NCI-H2196 treated with DMSO at 0.1 percent for 48 hours (cell line): ENCODE data around the gene SPPL3.

Experiments used
- DNase-seq: peaks from one replicate; lab custom pipeline; 2025; ENCODE audit not compliant: unreplicated experiment; lab: John Stamatoyannopoulos, UW

SPPL3 gene

GRCh38 chr12:120790114-120790513 lies 114.0 kb downstream of the SPPL3 start:
- DNase-seq: no peak

DNA sequence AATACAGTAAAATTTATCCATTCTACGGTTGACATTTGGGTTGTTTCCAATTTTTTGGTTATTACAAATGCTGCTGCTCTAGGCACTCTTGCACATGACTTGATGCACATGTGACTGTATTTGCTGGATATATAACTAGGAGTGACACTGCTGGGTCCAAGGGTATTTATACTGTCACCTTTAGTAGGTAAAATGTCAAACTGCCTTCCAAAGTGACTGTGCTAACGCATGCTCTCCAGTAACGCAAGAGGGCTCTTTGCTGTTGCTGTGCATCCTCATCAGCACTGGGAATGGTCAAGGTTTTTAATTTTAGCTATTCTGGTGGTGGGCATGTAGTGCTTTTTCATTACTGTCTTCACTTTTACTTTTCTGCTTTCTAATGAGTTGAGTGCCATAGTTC lies 116.3 kb downstream of the SPPL3 start:
- no peak for DNase-seq

GRCh38 chr12:120784804-120785203 lies 119.4 kb downstream of the SPPL3 start:
- no peak for DNase-seq

GRCh38 chr12:120783197-120783596 lies 121.0 kb downstream of the SPPL3 start:
- DNase-seq: no peak

DNA sequence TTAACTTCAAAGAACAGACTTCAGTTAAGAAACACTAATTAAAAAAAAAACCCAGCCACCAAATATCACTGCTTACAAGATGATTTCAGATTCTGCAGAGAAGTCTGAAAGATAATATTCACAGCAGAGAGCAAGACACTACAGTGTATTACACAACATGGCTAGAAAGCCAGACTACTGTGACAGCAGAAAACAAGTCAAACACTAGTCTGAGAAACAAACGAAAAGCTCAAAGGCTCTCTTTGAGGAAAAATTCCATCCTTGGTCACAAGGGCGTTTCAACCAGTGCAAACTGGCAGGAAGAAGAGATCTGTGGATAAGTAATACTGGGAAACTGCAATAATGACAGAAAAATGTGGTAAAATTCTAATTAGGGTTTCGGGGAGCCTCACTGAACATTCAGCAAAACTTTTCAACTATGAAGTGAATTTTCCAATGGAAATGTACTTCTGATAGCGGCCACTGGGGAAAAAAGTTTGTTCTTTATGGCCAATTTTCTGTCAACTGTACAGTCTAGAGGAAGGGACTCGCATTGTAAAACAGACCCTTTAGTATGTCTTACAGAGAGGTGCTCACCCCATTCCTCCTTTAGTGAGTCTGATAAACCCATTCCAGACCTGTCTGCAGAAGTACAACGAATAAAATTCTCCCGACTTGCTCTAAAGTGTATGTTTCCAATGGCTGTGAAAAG lies 128.2 kb downstream of the SPPL3 start:
- no peak for DNase-seq

DNA sequence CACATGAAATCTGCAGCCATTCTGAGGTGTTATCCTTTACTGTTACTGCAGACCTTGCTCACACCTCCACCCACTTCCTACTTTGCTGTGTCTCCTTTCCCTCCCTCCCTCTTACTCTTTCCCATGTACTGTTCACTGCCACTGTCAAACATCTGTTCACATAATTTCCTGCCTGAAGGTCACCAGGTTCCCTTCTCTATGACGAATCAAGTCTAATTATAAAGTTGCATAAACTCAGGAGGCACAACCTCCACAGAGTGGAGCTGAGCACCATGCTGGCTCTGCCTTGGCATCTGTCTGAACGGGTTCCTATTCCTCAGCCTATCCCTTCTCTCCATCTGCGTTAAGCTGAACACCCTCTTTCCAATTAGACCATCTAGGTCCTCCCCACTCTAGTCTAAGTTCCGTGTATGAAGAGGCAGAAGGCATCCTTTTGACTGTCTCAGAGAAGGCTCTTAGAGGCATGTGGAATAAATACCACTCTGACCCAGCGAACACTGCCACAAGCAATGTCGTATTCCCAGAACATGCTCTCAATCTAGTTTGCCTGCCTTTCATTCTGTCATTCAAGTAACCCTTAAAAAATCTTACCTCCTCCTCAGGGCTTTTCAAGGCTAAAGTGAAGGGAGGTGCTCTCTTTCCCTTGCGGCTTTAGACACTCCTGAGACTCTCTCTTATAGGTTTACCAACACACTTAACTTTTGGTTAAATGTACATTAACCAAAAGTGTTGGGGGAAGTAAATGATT lies 129.8 kb downstream of the SPPL3 start:
- no peak for DNase-seq

DNA sequence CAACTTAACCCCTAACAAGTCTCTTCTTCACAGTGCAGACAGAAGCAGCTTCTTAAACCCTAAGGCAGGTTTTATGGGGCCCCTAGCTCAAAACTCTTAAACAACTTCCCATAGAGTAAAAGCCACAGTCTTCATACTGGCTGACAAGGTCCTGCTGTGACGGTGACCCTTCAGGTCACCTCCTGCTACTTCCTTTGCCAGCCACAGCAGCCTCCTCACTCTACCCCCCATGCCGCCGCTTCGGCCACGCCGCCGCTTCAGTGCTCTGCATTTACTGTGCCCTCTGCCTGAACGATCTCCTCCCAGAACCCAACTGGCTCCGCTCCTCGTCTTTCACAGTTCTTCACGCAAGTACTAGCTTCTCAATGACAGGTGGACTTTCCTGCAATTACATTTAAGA lies 133.1 kb downstream of the SPPL3 start:
- no peak for DNase-seq

- DNase-seq: no peak
These were observed 136.8 kb downstream of the SPPL3 start for GRCh38 chr12:120767071-120768024.

DNA sequence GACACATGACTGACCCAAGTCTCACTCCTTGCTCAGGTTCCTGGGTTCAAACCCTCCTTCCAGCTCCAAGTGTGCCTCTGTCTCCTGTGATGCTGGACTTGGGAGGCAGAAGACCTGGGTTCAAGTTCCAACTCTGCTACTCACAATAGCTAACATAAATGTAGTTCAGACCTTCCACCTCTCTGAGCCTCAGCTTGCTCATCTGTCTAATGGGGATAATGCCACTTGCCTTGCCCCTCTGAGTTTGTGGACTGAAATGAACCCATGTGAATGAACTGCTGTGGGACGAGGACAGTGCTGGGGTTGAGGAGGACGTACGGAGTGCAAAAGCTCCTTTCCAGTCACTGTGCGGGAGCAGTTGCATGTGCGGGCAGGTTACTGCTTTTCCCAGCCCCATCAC lies 137.6 kb downstream of the SPPL3 start:
- no peak for DNase-seq

DNA sequence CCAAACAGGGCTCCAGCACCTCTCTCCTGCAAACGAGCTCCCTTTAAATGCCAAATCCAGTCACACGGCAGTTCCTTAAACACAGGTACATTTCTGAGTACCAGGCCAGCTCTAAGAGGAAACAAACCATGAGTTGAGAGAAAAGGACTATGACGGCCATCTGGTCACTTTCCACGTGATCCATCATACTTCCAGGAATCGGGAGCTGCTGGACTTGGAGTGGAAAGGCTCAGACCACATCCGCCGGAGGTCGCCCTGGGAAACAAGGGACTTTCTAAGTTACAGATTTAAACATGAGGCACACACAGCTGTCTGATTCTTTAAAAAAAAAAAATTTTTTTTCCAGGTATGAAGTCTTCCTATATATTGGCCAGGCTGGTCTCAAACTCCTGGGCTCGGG lies 139.3 kb downstream of the SPPL3 start:
- no peak for DNase-seq

GRCh38 chr12:120763250-120763649 lies 140.9 kb downstream of the SPPL3 start:
- DNase-seq: no peak

GRCh38 chr12:120762086-120762485 lies 142.1 kb downstream of the SPPL3 start:
- no peak for DNase-seq

- no peak for DNase-seq
These were observed 142.6 kb downstream of the SPPL3 start for GRCh38 chr12:120761519-120761934.

- DNase-seq: no peak
These were observed 143.6 kb downstream of the SPPL3 start for GRCh38 chr12:120760349-120761254.

GRCh38 chr12:120759591-120760348 lies 144.4 kb downstream of the SPPL3 start:
- peak; percentile 80 for DNase-seq

DNA sequence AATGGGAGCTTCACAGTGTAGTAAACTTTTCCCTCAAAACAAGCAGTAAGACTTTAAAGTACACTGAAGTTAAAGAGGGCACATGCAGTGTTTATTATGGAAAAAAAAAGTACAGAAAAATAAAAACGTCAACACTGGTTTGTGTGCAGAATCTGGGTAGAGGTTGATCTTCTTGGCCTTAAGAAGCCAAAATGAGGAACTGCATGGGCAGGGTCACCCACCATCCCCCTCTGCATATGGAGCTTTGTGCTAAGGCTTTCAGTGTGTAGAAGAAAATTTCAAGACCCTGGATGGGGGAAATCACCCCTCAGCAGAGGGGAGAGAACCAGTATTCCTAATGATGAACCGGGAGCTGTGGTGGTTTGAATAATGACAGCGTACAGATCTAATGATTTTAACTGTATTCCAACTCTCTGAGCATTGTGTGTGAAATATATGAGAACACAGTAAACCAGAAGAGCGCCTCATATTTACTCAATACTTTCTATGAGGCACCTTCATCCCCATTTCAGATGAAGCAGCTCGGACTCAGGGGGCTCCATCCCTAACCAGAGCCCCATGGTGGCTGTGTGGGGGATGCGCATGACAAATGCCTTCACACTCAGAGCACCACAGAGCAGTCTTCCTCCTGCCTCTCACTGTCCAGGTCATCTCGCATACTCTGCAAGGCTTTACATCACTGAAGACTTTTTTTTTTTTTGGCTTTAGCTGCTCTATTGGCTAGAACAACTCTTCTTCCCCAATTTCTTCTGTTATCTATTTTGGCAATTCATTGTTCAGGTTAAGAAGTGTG lies 145.2 kb downstream of the SPPL3 start:
- DNase-seq: no peak

GRCh38 chr12:120757949-120758348 lies 146.2 kb downstream of the SPPL3 start:
- no peak for DNase-seq

DNA sequence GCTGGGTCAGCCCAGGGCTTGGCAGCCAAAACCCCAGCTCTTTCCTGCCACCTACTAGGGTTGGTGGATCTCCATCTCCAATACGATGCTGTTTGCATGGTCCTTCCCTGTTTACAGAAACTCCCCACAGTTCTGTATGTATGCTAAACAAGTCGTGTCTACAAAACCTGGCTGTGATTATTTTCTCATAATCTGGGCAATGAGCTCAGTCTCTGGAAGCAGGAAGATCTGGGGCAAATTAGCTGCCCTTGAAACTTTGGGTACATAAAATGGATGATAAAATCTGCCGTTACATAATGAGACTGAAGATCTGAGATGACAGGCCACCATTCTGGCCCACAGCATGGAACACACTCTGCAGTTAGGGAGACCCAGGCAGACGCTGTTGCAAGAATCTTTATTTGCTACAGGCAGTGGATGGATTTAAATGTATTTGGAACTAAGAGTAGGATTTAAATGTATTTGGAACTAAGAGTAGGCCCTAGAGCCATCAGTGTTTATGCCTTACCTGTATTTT lies 146.9 kb downstream of the SPPL3 start:
- no peak for DNase-seq

- DNase-seq: no peak
These were observed 148.9 kb downstream of the SPPL3 start for GRCh38 chr12:120755269-120755668.
